H1 (cell line): Measurements from ENCODE around the gene POLDIP2. TPM values are rescaled to one million over a fixed set of nuclear protein-coding genes. Genes with fewer than 3 reads are reported as not detected.

ENCODE experiments used
- CHD1 ChIP-seq: IDR thresholded peaks from 2 replicates; pipeline ENCODE4 v1.6.1; 2012; ENCODE audit warnings: low read depth, low read length, improper control_type of control experiment
- CTBP2 ChIP-seq: IDR thresholded peaks from 2 replicates; pipeline ENCODE4 v1.7.0; 2011; ENCODE audit warnings: borderline replicate concordance, mild to moderate bottlenecking, moderate library complexity, mixed read lengths, low read length; ENCODE audit not compliant: insufficient read depth, insufficient read length
- polyA plus RNA-seq, 7 experiments: library from polyadenylated mRNA; depleted of rRNA in 3 of 7; stranded (reverse) in 5 of 7; unstranded in 2 of 7; fragments of >200 nt in 5 of 7; fragments of 200-250 nt in 2 of 7; gene quantifications; 1 replicate in 5 of 7; 2 replicates in 1 of 7; 4 replicates in 1 of 7; pipeline versions ENCODE4 v1.2.1 to v1.2.3, GENCODE V29; 2011 to 2013; ENCODE audit warnings: missing spikeins in 2 of 7, mixed read lengths in 2 of 7
- total RNA-seq: library from RNA; stranded (reverse); fragmentation: NEBNext Ultra II Directional; extraction: Animal tissue kit (Norgen Biotek cat#: 25700); gene quantifications from 2 replicates; pipeline ENCODE4 v1.2.1, GENCODE V29; 2021

POLDIP2 gene
- total and polyA plus RNA-seq, 2 of the 8 experiments (the other 6 are each of a cell fraction or from before 2014, with no cell fraction given) = 74.0 to 76.1 TPM

- TF ChIP-seq CHD1 (no peak), CTBP2 (no peak)
These were observed 11.1 kb downstream of the POLDIP2 start (continued) for GRCh38 chr17:28346199-28346580.
